SKM-1 (cell line): ENCODE results near the gene MAGEB6B.
"Not testable (repeated sequence)": the region's sequence is repeated elsewhere in the genome, so short reads cannot be mapped to it uniquely, and the experiment has no call there.

Source experiments
- DNase-seq: peaks from one replicate; lab custom pipeline; 2025; ENCODE audit not compliant: unreplicated experiment; lab: John Stamatoyannopoulos, UW

The MAGEB6B gene

GRCh38 chrX:26160301-26160700, at the start of gene MAGEB6B:
MAGEB6B (plus strand) TSS chrX:26160601; CDS start chrX:26160601, 0 bp downstream.
- no peak for DNase-seq

- DNase-seq: no peak
Measured at GRCh38 chrX:26138274-26138673, 22.1 kb upstream of the MAGEB6B start, which contains the start of gene MAGEB18. MAGEB18 (plus strand) TSS chrX:26138343; CDS start chrX:26138986, 643 bp downstream.

GRCh38 chrX:26146024-26146423, 14.4 kb upstream of the MAGEB6B start:
- no peak for DNase-seq

- DNase-seq: no peak
Measured at GRCh38 chrX:26192204-26192603, 31.8 kb downstream of the MAGEB6B start, which contains the start of gene MAGEB6. MAGEB6 (plus strand) TSS chrX:26192440; CDS start chrX:26193847, 1,407 bp downstream.

GRCh38 chrX:26203561-26203960, 43.2 kb downstream of the MAGEB6B start:
- no peak for DNase-seq

GRCh38 chrX:26204717-26205116, 44.3 kb downstream of the MAGEB6B start:
- DNase-seq: not testable (repeated sequence)

GRCh38 chrX:26208012-26208411, 47.6 kb downstream of the MAGEB6B start:
- DNase-seq: no peak
